HepG2 (cell line): ENCODE data around the gene GUCY2C. TPM values are rescaled to one million over a fixed set of nuclear protein-coding genes. Genes with fewer than 3 reads are reported as not detected.

Experiments
- ATAC-seq: fragments of 200-7000 bp; cut with Tn5 transposase; 3 replicates; pipeline ENCODE4 v1.9.1; 2020; ENCODE audit warnings: mild to moderate bottlenecking, moderate library complexity
- BruUV-seq: library from RNA; stranded (reverse); fragments of 400-500 nt; replicated peaks from 2 replicates; lab custom pipeline; 2021; lab: Mats Ljungman, UMichigan
- CTCF ChIA-PET: fragments of 300-600 bp; formaldehyde crosslinking; extraction: SDS; loops from one replicate; lab custom pipeline; 2021; ENCODE audit warnings: low total read pairs, inconsistent platforms, low intra/inter-chr PET ratio; lab: Yijun Ruan, JAX
- POLR2A ChIA-PET: fragments of 350-600 bp; sonication (Branson Sonifier 250); formaldehyde crosslinking; loops from one replicate; lab custom pipeline; 2020; ENCODE audit warnings: antibody characterized with exemption, inconsistent platforms; lab: Yijun Ruan, JAX
- DNase-seq: peaks from one replicate; pipeline ENCODE4 v3.0.0-alpha.2; 2015; ENCODE audit warnings: low spot score
- FAIRE-seq: peaks from 3 replicates; lab custom pipeline; 2011; peaks lifted over from hg19 to GRCh38; lab: Jason Lieb, UNC
- H2AFZ ChIP-seq: one replicate; pipeline ENCODE4 v1.6.1; 2011; ENCODE audit warnings: low read length, inconsistent platforms
- H3K27ac ChIP-seq: fragments of 300-600 bp; 3 replicates; pipeline ENCODE4 v1.8.0; 2011; ENCODE audit warnings: mixed run types, mild to moderate bottlenecking, mixed read lengths, low read length, inconsistent platforms; ENCODE audit not compliant: insufficient read depth; ENCODE audit errors: extremely low read length
- H3K27me3 ChIP-seq, 2 experiments: fragments of 200-600 bp in 1 of 2; 2 replicates in 1 of 2; 3 replicates in 1 of 2; pipeline versions ENCODE4 v1.6.0 to v1.8.0; 2011; ENCODE audit warnings: low read length in 2 of 2, mild to moderate bottlenecking in 2 of 2, moderate library complexity in 2 of 2, inconsistent platforms in 1 of 2; ENCODE audit not compliant: insufficient read depth in 2 of 2, control insufficient read depth in 1 of 2
- H3K36me3 ChIP-seq, 2 experiments: fragments of 200-600 bp in 1 of 2; replicated peaks in 1 of 2; 2 replicates in 1 of 2; 3 replicates in 1 of 2; pipeline versions ENCODE4 v1.5.1 to v1.8.0; 2011; ENCODE audit warnings: low read length in 2 of 2, inconsistent platforms in 1 of 2; ENCODE audit not compliant: insufficient read depth in 2 of 2, control insufficient read depth in 1 of 2
- H3K4me1 ChIP-seq: 2 replicates; pipeline ENCODE4 v1.5.1; 2012; ENCODE audit warnings: low read length, inconsistent platforms; ENCODE audit not compliant: insufficient read depth
- H3K4me2 ChIP-seq: 2 replicates; pipeline ENCODE4 v1.6.0; 2011; ENCODE audit warnings: low read depth, low read length, inconsistent platforms
- H3K4me3 ChIP-seq, 3 experiments: fragments of 200-600 bp in 1 of 3; sonication (generic), shearing (Covaris generic) in 1 of 3; replicated peaks in 1 of 3; 2 replicates each; pipeline ENCODE4 v1.5.1; 2011 to 2016; ENCODE audit warnings: low read length in 3 of 3, inconsistent platforms in 2 of 3, low read depth in 2 of 3, mild to moderate bottlenecking in 2 of 3, control low read depth in 1 of 3, mixed read lengths in 1 of 3; ENCODE audit not compliant: insufficient read depth in 1 of 3
- H3K79me2 ChIP-seq: one replicate; pipeline ENCODE4 v1.6.1; 2011; ENCODE audit warnings: low read length, inconsistent platforms; ENCODE audit not compliant: insufficient read depth
- H3K9ac ChIP-seq: 2 replicates; pipeline ENCODE4 v1.6.0; 2011; ENCODE audit warnings: mild to moderate bottlenecking, low read depth, low read length, inconsistent platforms; ENCODE audit not compliant: insufficient read depth
- H3K9me3 ChIP-seq: 2 replicates; pipeline ENCODE4 v1.5.1; 2012; ENCODE audit warnings: mild to moderate bottlenecking, low read length
- H4K20me1 ChIP-seq: 2 replicates; pipeline ENCODE4 v1.6.0; 2011; ENCODE audit warnings: inconsistent platforms, mild to moderate bottlenecking, low read length, moderate library complexity; ENCODE audit not compliant: insufficient read depth
- PHB2 ChIP-seq: fragments of 450-650 bp; IDR thresholded peaks from 2 replicates; pipeline ENCODE4 v1.6.1; 2018; ENCODE audit not compliant: partially characterized antibody
- SNAI1 ChIP-seq: sonication (generic); formaldehyde crosslinking; IDR thresholded peaks from 2 replicates; pipeline ENCODE4 v1.5.0; 2020; ENCODE audit warnings: mild to moderate bottlenecking, missing genetic modification reagents, borderline replicate concordance
- ZNF124 ChIP-seq: sonication (generic); formaldehyde crosslinking; IDR thresholded peaks from 2 replicates; pipeline ENCODE4 v1.4.0; 2020; ENCODE audit warnings: missing genetic modification reagents
- ZNF431 ChIP-seq: sonication (generic); formaldehyde crosslinking; IDR thresholded peaks from 2 replicates; pipeline ENCODE4 v1.9.0; 2022; ENCODE audit warnings: missing genetic modification reagents, low read depth, mild to moderate bottlenecking, borderline replicate concordance
- ZNF75D ChIP-seq: sonication (generic); formaldehyde crosslinking; IDR thresholded peaks from 2 replicates; pipeline ENCODE4 v1.8.1; 2023; ENCODE audit warnings: missing genetic modification reagents, mild to moderate bottlenecking, borderline replicate concordance
- WGBS: methylation state at CpG from one replicate; pipeline ENCODE4 v1.1.6; 2017; ENCODE audit warnings: low lambda C conversion rate; 5-methylcytosine and 5-hydroxymethylcytosine counted together
- in situ Hi-C: cut with HindIII; loops from 2 replicates; pipeline ENCODE4 v1.10.0; 2017; ENCODE audit warnings: low pct_unique_long_range_greater_than_20kb; ENCODE audit not compliant: extremely low pct_ligation_motif_present
- intact Hi-C: fragments of 100-400 bp; cut with micrococcal nuclease; formaldehyde crosslinking; loops from one replicate; pipeline ENCODE4 v1.10.0; 2022; ENCODE audit not compliant: unreplicated experiment
- polyA plus RNA-seq, 8 experiments: library from polyadenylated mRNA; depleted of rRNA in 3 of 8; stranded (reverse) in 7 of 8; unstranded in 1 of 8; fragments of >200 nt; fragmentation: Illumina TruSeq in 4 of 8; extraction: Trizol in 4 of 8; gene quantifications; 2 replicates each; pipeline versions ENCODE4 v1.2.1 to v1.2.3, GENCODE V29; 2011 to 2016; ENCODE audit warnings: low read depth in 4 of 8, missing spikeins in 1 of 8, mixed read lengths in 1 of 8; ENCODE audit not compliant: insufficient read depth in 1 of 8
- total RNA-seq, 5 experiments: library from RNA; depleted of rRNA; stranded (reverse); fragments of >200 nt; fragmentation: Illumina TruSeq; extraction: Trizol; gene quantifications; 2 replicates each; pipeline ENCODE4 v1.2.3, GENCODE V29; 2016; ENCODE audit warnings: low read depth in 1 of 5
- TF ChIP-seq, protein P1 (sequence below): sonication (generic); formaldehyde crosslinking; IDR thresholded peaks from 2 replicates; pipeline ENCODE4 v1.4.0; 2020; ENCODE audit warnings: missing genetic modification reagents, low read depth, mild to moderate bottlenecking, borderline replicate concordance
- TF ChIP-seq, protein P2 (sequence below): sonication (generic); formaldehyde crosslinking; IDR thresholded peaks from 2 replicates; pipeline ENCODE4 v1.4.0; 2020; ENCODE audit warnings: missing genetic modification reagents
- TF ChIP-seq, protein P3 (sequence below): sonication (generic); formaldehyde crosslinking; conservative IDR thresholded peaks from 2 replicates; pipeline ENCODE4 v1.4.0; 2020; ENCODE audit warnings: missing genetic modification reagents
- TF ChIP-seq, protein P4 (sequence below): sonication (generic); formaldehyde crosslinking; IDR thresholded peaks from one replicate; pipeline ENCODE4 v1.5.1; 2020; ENCODE audit warnings: mild to moderate bottlenecking, missing genetic modification reagents; ENCODE audit errors: not compliant biosample characterization

GUCY2C gene
- total and polyA plus RNA-seq, 2 of the 13 experiments (the other 11 are each of a cell fraction or from before 2014, with no cell fraction given) = not detected

DNA sequence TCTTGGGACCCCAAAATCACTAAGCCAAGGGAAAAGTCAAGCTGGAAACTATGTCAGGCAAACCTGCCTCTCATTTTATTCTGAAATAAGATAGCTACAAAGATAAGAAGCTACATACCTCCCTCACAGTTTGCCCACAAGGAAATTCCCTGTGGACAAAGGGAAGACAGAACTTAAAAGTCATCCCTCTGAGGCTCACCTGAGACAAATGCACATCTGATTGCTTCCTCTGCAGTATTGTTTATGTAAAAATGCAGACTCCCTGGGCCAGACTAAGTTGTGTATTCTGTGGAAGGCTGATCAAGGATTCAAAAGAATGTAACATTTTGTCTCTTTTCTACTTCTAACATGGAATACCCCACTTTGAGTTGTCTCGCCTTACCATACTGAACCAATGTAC lies 126.2 kb downstream of the GUCY2C start (continued):
- TF ChIP-seq, protein P1, sequence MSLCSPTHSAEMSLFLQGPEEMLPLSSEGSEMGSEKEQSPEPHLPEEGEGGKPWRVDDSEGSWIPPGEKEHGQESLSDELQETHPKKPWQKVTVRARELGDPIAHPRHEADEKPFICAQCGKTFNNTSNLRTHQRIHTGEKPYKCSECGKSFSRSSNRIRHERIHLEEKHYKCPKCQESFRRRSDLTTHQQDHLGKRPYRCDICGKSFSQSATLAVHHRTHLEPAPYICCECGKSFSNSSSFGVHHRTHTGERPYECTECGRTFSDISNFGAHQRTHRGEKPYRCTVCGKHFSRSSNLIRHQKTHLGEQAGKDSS (CRISPR knock-in tag) = no peak
- TF ChIP-seq ZNF431 (CRISPR knock-in tag) (no peak), ZNF75D (CRISPR knock-in tag) (no peak), ZNF124 (CRISPR knock-in tag) (no peak)
- TF ChIP-seq, all 625 proteins: peak for 0

DNA sequence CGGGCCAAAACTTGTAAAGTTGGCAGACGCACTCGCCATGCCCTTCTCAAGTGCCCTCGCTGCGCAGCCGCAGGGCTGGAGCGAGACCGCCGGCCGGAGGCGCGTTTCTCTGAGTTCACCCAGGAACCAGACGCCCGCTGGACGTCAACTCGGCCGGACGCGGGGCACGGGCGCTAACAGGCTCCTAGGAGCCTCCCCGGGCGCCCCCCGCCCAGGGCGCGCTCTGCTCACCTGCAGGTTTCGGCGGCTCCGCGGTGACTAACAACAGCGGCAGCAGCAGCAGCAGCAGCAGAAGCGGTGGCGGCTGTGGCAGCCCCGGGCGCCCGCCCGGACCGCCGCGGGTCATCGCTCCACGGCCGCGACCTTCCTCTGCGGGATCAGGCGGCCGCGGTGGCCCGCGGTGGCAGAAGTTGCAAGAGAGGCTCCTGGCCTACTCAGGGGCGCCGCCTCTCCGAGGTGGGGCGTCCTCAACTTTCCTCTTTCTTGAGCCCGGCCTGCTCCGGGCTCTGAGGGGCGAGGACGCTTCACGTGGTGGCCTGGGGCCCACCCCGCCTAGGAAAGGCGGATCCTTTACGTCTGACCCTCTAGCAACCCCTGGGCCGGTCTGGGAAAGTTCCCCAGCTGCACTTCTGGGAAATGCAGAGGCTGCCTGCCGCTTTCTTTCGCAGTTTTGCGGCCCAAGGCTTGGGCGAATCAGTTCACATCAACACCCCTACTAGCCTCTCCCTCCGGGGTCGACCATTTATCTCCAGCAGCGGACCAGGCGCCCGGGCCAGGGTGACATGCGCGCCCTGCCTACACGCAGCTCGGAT lies 128.8 kb downstream of the GUCY2C start, which contains the start of gene PLBD1:
Gene PLBD1, minus strand, starts transcription at position 533 of the 812 bp plus-strand sequence. Its CDS starts 187 bp downstream, at position 346.
- no peaks in the 10 kb centered on the region for H3K36me3 ChIP-seq
- no peaks in the 10 kb centered on the region for H3K79me2 ChIP-seq
- CTCF ChIA-PET = no interaction called here
- no peaks in the 10 kb centered on the region for H3K4me1 ChIP-seq
- FAIRE-seq (no peak), DNase-seq (no peak), ATAC-seq (peak; percentile 38)
- WGBS = 64% methylated on average over 18 of the region's 76 CpGs
- POLR2A ChIA-PET = no interaction called here
- no peak within 1 kb of the TSS for H3K4me2 ChIP-seq
- H3K27ac ChIP-seq = no peak within 1 kb of the TSS
- no TSS peak for BruUV-seq
- no peaks in the 10 kb centered on the region; a peak in 1 of 5 replicates for H3K27me3 ChIP-seq
- no peak within 1 kb of the TSS for H3K9ac ChIP-seq
- intact Hi-C loops = no loop called here
- H4K20me1 ChIP-seq = no peaks in the 10 kb centered on the region
- no peaks in the 10 kb centered on the region for H3K9me3 ChIP-seq
- in situ Hi-C loops = no loop called here
- no peak within 1 kb of the TSS for H3K4me3 ChIP-seq
- H2AFZ ChIP-seq = no peak within 1 kb of the TSS
- TF ChIP-seq, protein P2, sequence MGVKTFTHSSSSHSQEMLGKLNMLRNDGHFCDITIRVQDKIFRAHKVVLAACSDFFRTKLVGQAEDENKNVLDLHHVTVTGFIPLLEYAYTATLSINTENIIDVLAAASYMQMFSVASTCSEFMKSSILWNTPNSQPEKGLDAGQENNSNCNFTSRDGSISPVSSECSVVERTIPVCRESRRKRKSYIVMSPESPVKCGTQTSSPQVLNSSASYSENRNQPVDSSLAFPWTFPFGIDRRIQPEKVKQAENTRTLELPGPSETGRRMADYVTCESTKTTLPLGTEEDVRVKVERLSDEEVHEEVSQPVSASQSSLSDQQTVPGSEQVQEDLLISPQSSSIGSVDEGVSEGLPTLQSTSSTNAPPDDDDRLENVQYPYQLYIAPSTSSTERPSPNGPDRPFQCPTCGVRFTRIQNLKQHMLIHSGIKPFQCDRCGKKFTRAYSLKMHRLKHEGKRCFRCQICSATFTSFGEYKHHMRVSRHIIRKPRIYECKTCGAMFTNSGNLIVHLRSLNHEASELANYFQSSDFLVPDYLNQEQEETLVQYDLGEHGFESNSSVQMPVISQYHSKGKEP (CRISPR knock-in tag) = no peak
- TF ChIP-seq, protein P3, sequence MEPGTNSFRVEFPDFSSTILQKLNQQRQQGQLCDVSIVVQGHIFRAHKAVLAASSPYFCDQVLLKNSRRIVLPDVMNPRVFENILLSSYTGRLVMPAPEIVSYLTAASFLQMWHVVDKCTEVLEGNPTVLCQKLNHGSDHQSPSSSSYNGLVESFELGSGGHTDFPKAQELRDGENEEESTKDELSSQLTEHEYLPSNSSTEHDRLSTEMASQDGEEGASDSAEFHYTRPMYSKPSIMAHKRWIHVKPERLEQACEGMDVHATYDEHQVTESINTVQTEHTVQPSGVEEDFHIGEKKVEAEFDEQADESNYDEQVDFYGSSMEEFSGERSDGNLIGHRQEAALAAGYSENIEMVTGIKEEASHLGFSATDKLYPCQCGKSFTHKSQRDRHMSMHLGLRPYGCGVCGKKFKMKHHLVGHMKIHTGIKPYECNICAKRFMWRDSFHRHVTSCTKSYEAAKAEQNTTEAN = no peak
- TF ChIP-seq, protein P4, sequence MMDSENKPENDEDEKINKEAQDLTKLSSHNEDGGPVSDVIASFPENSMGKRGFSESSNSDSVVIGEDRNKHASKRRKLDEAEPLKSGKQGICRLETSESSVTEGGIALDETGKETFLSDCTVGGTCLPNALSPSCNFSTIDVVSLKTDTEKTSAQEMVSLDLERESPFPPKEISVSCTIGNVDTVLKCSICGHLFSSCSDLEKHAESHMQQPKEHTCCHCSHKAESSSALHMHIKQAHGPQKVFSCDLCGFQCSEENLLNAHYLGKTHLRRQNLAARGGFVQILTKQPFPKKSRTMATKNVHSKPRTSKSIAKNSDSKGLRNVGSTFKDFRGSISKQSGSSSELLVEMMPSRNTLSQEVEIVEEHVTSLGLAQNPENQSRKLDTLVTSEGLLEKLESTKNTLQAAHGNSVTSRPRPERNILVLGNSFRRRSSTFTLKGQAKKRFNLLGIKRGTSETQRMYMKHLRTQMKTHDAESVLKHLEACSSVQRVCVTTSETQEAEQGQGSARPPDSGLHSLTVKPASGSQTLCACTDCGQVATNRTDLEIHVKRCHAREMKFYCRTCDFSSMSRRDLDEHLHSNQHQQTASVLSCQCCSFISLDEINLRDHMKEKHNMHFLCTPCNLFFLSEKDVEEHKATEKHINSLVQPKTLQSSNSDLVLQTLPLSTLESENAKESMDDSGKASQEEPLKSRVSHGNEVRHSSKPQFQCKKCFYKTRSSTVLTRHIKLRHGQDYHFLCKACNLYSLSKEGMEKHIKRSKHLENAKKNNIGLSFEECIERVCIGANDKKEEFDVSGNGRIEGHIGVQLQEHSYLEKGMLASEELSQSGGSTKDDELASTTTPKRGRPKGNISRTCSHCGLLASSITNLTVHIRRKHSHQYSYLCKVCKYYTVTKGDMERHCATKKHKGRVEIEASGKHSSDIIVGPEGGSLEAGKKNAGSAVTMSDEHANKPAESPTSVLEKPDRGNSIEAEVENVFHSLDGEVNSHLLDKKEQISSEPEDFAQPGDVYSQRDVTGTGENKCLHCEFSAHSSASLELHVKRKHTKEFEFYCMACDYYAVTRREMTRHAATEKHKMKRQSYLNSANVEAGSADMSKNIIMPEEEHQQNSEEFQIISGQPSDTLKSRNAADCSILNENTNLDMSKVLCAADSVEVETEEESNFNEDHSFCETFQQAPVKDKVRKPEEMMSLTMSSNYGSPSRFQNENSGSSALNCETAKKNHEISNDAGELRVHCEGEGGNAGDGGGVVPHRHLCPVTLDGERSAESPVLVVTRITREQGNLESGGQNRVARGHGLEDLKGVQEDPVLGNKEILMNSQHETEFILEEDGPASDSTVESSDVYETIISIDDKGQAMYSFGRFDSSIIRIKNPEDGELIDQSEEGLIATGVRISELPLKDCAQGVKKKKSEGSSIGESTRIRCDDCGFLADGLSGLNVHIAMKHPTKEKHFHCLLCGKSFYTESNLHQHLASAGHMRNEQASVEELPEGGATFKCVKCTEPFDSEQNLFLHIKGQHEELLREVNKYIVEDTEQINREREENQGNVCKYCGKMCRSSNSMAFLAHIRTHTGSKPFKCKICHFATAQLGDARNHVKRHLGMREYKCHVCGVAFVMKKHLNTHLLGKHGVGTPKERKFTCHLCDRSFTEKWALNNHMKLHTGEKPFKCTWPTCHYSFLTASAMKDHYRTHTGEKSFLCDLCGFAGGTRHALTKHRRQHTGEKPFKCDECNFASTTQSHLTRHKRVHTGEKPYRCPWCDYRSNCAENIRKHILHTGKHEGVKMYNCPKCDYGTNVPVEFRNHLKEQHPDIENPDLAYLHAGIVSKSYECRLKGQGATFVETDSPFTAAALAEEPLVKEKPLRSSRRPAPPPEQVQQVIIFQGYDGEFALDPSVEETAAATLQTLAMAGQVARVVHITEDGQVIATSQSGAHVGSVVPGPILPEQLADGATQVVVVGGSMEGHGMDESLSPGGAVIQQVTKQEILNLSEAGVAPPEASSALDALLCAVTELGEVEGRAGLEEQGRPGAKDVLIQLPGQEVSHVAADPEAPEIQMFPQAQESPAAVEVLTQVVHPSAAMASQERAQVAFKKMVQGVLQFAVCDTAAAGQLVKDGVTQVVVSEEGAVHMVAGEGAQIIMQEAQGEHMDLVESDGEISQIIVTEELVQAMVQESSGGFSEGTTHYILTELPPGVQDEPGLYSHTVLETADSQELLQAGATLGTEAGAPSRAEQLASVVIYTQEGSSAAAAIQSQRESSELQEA = no peak
- TF ChIP-seq PHB2 (no peak), SNAI1 (CRISPR knock-in tag) (no peak)
